ENCODE measurements around the gene CTXN3. TPM values are rescaled to one million over a fixed set of nuclear protein-coding genes. Genes with fewer than 3 reads are reported as not detected.

Gene CTXN3
- total and polyA plus RNA-seq, 10 of the 15 experiments (the other 5 are each of a cell fraction or from before 2014, with no cell fraction given), result not detected

GRCh38 chr5:127684726-127685467 is 36.0 kb downstream of the CTXN3 start:
- Histone ChIP-seq H3K79me2 (ENCODE audit: control insufficient read depth, insufficient read depth, low read length) (no peaks in the 10 kb centered on the region), H3K9me3 (replicated peaks; ENCODE audit: control insufficient read depth, insufficient read depth, low read length) (no peaks in the 10 kb centered on the region), H2AFZ (ENCODE audit: control insufficient read depth, low read depth, low read length) (no peak overlapping the region), H3K27ac (ENCODE audit: control insufficient read depth, insufficient read depth) (no peak overlapping the region), H3K9ac (ENCODE audit: control insufficient read depth, insufficient read depth, low read length) (no peak overlapping the region), H3K27me3 (replicated peaks in 1 of 2; ENCODE audit: control insufficient read depth in 2 of 2, insufficient read depth in 2 of 2, low read length in 1 of 2) (no peaks in the 10 kb centered on the region), H3K4me3 (no peak overlapping the region), H3K36me3 (ENCODE audit: control insufficient read depth in 2 of 2, insufficient read depth in 2 of 2, low read length in 1 of 2) (no peaks in the 10 kb centered on the region), H3K4me1 (ENCODE audit: control insufficient read depth, insufficient read depth, low read length) (no peaks in the 10 kb centered on the region), H4K20me1 (ENCODE audit: control insufficient read depth, insufficient read depth) (no peaks in the 10 kb centered on the region), H3K4me2 (ENCODE audit: control insufficient read depth, insufficient read depth) (no peak overlapping the region)
- ATAC-seq, result no peak
- ChIA-PET SMC1A (ENCODE audit: uncharacterized antibody, unreplicated experiment) (interaction anchor here (0.7 to 1.4 kb wide), 5 partner anchors 15 to 62 kb away, joined by 3 to 4 read pairs (median 3); no protein-coding TSS in a partner anchor), POLR2A (no interaction called here), RAD21 (ENCODE audit: unreplicated experiment) (no interaction called here), CTCF (interaction anchor here (0.7 kb wide), 1 partner anchor 87 kb away, joined by 3 read pairs; no protein-coding TSS in a partner anchor)
- in situ Hi-C loops (cut with MboI) (no loop called here), intact Hi-C loops (cut with micrococcal nuclease; ENCODE audit: unreplicated experiment) (no loop called here)
- BruUV-seq (replicated peaks), result no TSS peak
- no peak for FAIRE-seq
- 29% methylated on average over 6 of the region's 6 CpGs for WGBS (ENCODE audit: insufficient coverage, insufficient replicate concordance, low lambda C conversion rate, missing lambda C conversion rate)
- no peak for DNase-seq (ENCODE audit: low read depth, low spot score)
- TF ChIP-seq IRF5 (IDR thresholded peaks at IDR 0.05; ENCODE audit: borderline replicate concordance) (no peak), ZBTB11 (CRISPR knock-in tag; IDR thresholded peaks at IDR 0.05) (no peak), SMARCA5 (IDR thresholded peaks at IDR 0.05) (no peak), REST (IDR thresholded peaks at IDR 0.05; ENCODE audit: low read depth, low read length) (no peak), EZH2 (IDR thresholded peaks at IDR 0.05; ENCODE audit: borderline replicate concordance, control insufficient read depth, low read depth, low read length) (no peak), USF2 (IDR thresholded peaks at IDR 0.05; ENCODE audit: borderline replicate concordance, low read depth, low read length) (no peak), MEF2B (IDR thresholded peaks at IDR 0.05; ENCODE audit: partially characterized antibody, poor library complexity, severe bottlenecking) (no peak), ZNF687 (IDR thresholded peaks at IDR 0.05) (no peak)
